Measurements from ENCODE around the gene SHOC2. TPM values are rescaled to one million over a fixed set of nuclear protein-coding genes. Genes with fewer than 3 reads are reported as not detected.

Gene SHOC2
- total and polyA plus RNA-seq, 2 of the 13 experiments (the other 11 are each of a cell fraction or from before 2014, with no cell fraction given): 8.6 to 25.5 TPM

GRCh38 chr10:110918643-110919348 lies 608 bp upstream of the SHOC2 start, which contains the start of gene BBIP1:
TSS of gene BBIP1 (minus strand) at chr10:110919180. CDS start at chr10:110918157, 1,023 bp downstream.
- Histone ChIP-seq H3K27me3 (ENCODE audit: control insufficient read depth in 1 of 2, insufficient read depth in 2 of 2, low read length in 2 of 2) (no peaks in the 10 kb centered on the region; a peak in 1 of 5 replicates), H4K20me1 (ENCODE audit: insufficient read depth, low read length) (no peaks in the 10 kb centered on the region), H3K4me1 (ENCODE audit: insufficient read depth, low read length) (peaks cover 43% of the 10 kb centered on the region), H3K9me3 (ENCODE audit: low read length) (no peaks in the 10 kb centered on the region), H2AFZ (ENCODE audit: low read length) (peak within 1 kb of the TSS; percentile 73), H3K79me2 (ENCODE audit: insufficient read depth, low read length) (peaks cover 45% of the 10 kb centered on the region), H3K9ac (ENCODE audit: insufficient read depth, low read depth, low read length) (peak within 1 kb of the TSS; percentile 90), H3K36me3 (replicated peaks in 1 of 2; ENCODE audit: control insufficient read depth in 1 of 2, insufficient read depth in 2 of 2, low read length in 2 of 2) (no peaks in the 10 kb centered on the region), H3K4me2 (ENCODE audit: low read depth, low read length) (peak within 1 kb of the TSS; percentile 78), H3K27ac (ENCODE audit: extremely low read length, insufficient read depth, low read length) (peak within 1 kb of the TSS; percentile 97), H3K4me3 (replicated peaks in 1 of 3; ENCODE audit: insufficient read depth in 1 of 3, low read depth in 2 of 3, low read length in 3 of 3) (peak within 1 kb of the TSS; percentile 83 to 93 (median 89))
- 0% methylated on average over 13 of the region's 40 CpGs for WGBS (ENCODE audit: low lambda C conversion rate)
- intact Hi-C loops (cut with micrococcal nuclease; ENCODE audit: unreplicated experiment): no loop called here
- ChIA-PET POLR2A (interaction anchor here (0.6 to 2.1 kb wide), 25 partner anchors 8 to 247 kb away, joined by 3 to 24 read pairs (median 6); partner anchors contain the start of gene PDCD4), CTCF (ENCODE audit: low intra/inter-chr PET ratio, low total read pairs) (interaction anchor here (1.2 kb wide), 1 partner anchor 172 kb away, joined by 4 read pairs; no protein-coding TSS in a partner anchor)
- peak; percentile 89 for FAIRE-seq
- peak; percentile 99 for DNase-seq (ENCODE audit: low spot score)
- peak; percentile 96 for ATAC-seq
- in situ Hi-C loops (cut with HindIII; ENCODE audit: extremely low pct_ligation_motif_present, low pct_unique_long_range_greater_than_20kb): no loop called here
- TSS peak; percentile 68 for BruUV-seq (replicated peaks)
- TF ChIP-seq ZNF10 (CRISPR knock-in tag; IDR thresholded peaks at IDR 0.05; ENCODE audit: borderline replicate concordance, low read depth) (no peak), ZNF441 (CRISPR knock-in tag; IDR thresholded peaks at IDR 0.05; ENCODE audit: borderline replicate concordance) (0 out of 2 replicates have a peak, but pooled peaks have one; percentile 25), ZNF577 (CRISPR knock-in tag; IDR thresholded peaks at IDR 0.05; ENCODE audit: borderline replicate concordance, low read depth) (no peak), ZNF850 (CRISPR knock-in tag; conservative IDR thresholded peaks at IDR 0.05) (peak; percentile 65; the same call in 1 of the 2 replicates), SAFB2 (CRISPR knock-in tag; IDR thresholded peaks at IDR 0.05; ENCODE audit: borderline replicate concordance, low read depth) (no peak), SYNCRIP (IDR thresholded peaks at IDR 0.05; ENCODE audit: insufficient read depth, low read depth, low read length) (no peak), SNAPC4 (CRISPR knock-in tag; IDR thresholded peaks at IDR 0.05) (peak; percentile 40; the same call in 1 of the 2 replicates), FUBP1 (CRISPR knock-in tag; IDR thresholded peaks at IDR 0.05; ENCODE audit: borderline replicate concordance) (no peak), KAT2B (IDR thresholded peaks at IDR 0.05; ENCODE audit: borderline replicate concordance, low read depth, low read length) (no peak), ZC3H4 (CRISPR knock-in tag; IDR thresholded peaks at IDR 0.05; ENCODE audit: borderline replicate concordance) (peak; percentile 59; the same call in 1 of the 2 replicates), POLR2A (IDR thresholded peaks at IDR 0.05; ENCODE audit: insufficient read depth in 1 of 2, low read depth in 2 of 2, low read length in 2 of 2) (peak; percentile 58 to 77; a peak in 3 of 4 replicates), ZNF414 (CRISPR knock-in tag; IDR thresholded peaks at IDR 0.05) (peak; percentile 84; the same call in 1 of the 2 replicates)
